GM12801 (cell line): ENCODE measurements around the gene ZFP36L1.

ENCODE experiments used
- CTCF ChIP-seq: IDR thresholded peaks from one replicate; pipeline ENCODE4 v1.5.1; 2011; ENCODE audit warnings: control low read depth; ENCODE audit not compliant: insufficient read length; ENCODE audit errors: extremely low read depth

The ZFP36L1 gene

GRCh38 chr14:68820536-68820935 is 27.7 kb upstream of the ZFP36L1 start:
- TF ChIP-seq CTCF: no peak

- TF ChIP-seq CTCF: no peak
Measured at GRCh38 chr14:68820119-68820518, 27.3 kb upstream of the ZFP36L1 start.

GRCh38 chr14:68819260-68819691 is 26.4 kb upstream of the ZFP36L1 start:
- TF ChIP-seq CTCF: no peak

- TF ChIP-seq CTCF: no peak
Measured at GRCh38 chr14:68817506-68818212, 24.8 kb upstream of the ZFP36L1 start.

GRCh38 chr14:68816943-68817430 is 24.1 kb upstream of the ZFP36L1 start:
- TF ChIP-seq CTCF: no peak

- TF ChIP-seq CTCF: no peak
Measured at GRCh38 chr14:68816183-68816942, 23.5 kb upstream of the ZFP36L1 start.

GRCh38 chr14:68815298-68816182 is 22.7 kb upstream of the ZFP36L1 start:
- TF ChIP-seq CTCF: no peak
